NCI-H345 (cell line): ENCODE results near the gene LRRC1.

ENCODE experiments used
- DNase-seq: peaks from one replicate; lab custom pipeline; 2025; lab: John Stamatoyannopoulos, UW

Gene LRRC1

DNA sequence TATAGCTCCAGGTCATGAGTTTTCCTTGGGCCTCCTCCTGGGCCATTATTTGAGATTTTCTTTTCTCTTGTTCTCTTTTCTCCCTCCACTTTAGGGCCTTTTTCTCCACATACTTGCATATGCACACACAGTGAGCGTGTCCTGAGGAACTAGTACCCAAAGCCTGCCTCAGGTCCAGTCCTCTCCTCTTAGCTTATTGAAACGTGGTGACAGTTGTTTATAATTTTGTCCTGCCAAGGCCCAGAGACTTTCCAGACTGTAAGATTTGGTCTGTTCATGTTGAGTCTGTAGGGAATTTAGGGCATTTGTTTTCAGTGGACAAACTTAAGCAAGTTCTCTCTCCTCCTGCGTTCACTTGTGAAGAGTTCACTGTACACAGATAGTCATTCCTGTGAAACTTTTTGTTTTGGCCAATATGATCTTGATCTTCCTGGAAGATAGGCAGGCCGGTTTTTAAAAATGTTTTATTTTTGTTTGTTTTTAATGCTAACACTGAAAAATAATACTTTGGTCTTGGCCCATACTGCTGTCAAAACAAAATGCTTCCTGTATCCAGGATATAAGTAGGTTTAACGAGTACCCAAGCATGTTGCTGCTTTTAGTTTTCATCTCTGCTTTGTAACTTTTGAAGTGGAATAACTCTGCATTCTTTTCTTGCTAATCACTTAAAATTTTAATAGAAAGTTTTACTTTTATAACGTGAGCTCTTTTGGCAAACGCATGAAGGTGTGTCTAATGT is 20.7 kb downstream of the LRRC1 start:
- DNase-seq: no peak

DNA sequence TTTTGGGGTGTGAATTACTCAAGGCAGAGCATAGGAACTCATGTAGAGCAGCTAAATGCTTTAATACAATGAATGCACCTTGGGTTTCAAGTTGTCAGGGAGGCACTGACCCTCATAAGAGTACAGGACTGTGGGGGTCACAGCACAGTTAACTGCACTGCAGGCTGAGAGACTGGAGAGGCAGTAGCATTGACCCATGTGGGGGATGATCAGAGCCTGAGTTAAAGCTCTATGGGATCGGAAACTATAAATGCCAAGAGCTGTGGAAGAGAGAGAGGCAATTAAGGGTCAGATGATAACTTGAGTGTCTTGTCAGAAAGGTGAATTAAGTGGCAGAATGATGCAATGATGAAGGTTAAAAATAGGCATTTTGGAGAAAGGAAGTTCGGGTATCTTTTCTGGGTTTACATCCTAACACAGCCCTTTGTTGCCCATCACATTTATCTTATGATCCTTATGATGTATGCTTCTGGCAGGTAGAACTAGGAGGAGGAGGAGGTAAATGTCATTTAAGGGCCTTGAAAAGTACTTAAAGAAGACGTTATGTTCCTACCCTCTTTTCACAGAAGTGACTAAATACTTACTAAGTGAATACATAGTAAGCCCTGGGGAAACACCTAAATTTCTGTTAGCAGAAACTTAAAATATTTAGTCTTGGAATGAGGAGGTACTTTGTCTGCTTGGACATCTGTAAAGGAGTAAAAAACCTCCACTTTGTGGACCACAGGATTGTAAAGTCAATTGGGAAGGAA is 24.2 kb downstream of the LRRC1 start:
- DNase-seq: no peak

DNA sequence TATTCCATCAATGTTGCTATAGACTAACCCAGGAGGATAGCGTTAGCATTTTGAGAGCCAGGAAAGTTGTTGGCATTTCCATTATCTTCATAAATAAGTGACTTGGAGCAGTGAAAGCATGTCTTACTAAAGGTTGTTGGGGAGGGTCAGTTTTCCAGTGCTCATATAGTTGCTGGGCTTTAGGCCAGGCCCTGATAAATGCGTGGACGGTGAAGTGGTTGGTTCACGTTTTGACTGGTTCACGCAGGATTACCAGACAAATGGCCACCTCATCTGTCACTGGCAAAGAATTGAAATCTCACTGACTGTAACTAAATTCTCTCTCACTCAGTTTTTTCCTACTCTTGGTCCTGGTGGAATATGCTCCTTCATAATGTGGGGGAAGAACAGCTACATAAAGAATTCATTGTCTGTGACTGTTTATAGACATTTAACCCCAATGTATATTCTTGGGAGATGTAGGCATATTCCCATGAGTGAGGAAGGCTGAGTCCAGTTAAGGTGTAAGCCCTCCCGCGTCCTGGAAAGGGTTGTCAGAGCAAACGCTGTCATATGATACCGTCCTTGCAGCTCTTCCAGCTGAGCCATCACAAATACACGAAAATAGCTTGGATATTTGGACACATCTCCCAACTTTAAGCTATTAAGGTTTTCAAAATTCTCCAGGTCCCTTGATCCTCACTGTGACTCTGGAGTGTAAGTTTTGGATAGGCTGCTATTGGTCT is 27.8 kb downstream of the LRRC1 start:
- DNase-seq: no peak

DNA sequence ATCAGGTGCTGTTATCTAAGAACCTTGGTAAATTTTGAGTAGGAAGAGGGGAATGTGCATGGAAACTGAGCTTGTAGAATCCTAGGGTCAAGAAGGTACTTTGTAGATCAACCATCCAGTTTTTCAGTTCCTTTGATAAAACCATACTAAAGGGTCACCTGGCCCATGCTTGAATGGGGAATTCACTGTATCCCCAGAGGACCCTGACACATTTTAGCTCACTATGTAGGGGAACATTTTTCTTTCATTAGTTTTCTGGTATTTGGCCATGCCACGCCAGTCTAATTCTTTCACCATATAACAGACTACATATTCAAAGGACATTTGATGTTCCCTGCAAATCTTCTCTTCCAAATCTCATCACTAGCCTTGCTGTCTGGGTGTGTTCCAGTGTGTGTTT is 29.9 kb downstream of the LRRC1 start:
- DNase-seq: no peak

DNA sequence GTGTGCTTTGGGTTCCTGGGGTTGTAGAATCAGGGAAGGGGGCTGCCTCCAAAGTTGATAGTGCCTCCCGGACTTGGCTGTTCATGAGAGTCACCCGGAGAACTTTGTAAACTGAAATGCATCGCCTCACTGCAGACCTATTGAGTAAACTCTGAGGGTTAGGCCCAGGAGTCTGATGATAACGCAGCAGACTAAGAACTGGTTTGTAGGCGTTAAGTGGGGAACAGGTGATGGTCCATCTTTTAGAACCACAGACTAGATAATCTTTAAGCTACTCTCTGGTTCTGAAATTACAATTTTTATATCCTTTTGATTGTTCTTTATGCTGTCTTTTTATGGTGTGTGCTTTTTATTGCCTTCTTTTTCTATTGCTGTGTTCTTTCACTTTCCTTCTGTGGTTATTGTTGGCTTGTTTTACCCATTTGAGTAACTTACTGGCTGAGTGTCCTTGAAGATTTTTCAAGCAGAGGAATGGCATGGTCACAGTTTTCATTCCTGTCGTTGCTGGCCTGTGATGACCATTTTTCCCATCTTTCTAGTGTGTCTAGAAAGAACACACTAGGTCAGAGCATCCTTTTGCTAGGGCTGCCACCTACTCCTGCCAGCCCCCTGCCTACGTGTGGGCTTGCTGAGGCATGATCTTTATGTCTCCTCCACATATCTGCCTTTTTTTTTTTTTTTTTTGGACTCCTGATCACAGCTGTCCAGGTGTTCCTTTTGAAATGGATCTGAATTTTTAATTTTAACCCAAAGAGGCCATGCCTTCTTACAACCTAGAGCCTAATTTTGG is 30.9 kb downstream of the LRRC1 start:
- no peak for DNase-seq

DNA sequence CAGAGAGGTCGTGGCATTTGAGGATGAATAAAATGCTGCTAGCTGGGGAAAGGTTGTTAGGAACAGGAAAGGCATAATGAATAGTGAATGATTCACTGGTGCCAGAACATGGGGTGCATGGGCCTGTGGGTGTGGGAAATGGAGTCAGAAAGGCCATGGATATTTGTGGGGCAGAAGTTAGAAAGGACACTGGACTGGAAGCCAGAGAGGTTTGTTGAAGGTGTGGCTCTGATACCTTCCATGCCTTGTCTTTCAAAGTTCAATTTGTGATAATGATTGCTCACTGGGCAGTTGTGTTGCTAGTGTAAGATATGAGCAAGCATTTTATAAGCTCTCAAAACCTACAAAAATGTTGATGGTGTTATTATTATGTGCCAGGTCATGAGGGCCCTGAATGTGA is 32.7 kb downstream of the LRRC1 start:
- DNase-seq: no peak

DNA sequence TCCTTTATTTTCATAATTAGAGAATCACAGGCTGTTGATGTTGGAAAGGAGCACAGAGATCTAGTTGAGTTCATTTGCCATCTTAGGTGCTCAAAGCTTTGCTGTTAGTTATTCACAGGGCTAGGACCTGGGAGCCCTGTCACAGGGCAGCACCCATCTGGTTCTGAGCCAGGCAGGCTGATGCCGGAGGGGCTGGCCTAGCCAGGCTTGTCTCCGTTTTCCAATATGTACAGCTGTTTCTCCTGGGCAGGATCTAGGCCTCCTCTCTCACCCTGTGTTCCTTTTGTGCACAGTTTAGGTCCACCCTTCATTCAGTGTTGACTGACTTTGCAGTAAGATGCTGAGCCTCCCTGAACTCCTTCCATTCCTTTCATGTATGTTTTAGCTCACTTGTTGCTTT is 33.4 kb downstream of the LRRC1 start:
- no peak for DNase-seq

DNA sequence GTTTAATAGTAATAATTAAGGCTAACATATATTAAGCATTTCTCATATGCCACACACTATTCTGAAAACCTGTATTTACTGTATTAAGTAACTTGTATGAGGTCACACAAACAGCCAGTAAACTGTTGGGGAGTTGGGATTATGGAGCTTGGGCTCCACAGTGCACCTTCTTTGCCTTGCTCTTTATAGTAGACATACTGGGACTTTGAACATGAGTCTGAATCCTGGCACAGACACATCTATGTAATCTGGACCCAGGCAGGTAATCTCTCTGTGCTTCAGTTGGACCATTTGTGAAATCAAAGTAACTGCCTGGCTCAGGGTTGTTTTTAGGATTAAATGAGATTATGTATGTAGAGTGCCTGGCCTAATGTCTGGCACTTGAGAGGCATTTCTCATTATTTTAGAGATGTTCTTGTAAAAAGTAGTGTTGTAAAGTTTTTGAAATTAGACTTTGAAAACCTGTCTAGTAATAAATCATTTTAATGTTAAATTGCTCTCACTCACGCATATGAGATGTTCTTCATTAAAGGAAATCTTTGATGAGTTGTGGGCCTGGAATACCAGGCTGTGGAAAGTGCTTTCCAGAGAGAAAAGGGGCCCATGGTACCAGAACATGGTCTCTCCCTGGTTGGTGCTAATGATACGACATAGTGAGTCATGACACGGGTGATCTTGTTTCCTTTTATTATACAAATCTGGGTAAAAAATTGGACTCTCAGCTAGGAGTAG is 34.3 kb downstream of the LRRC1 start:
- no peak for DNase-seq

DNA sequence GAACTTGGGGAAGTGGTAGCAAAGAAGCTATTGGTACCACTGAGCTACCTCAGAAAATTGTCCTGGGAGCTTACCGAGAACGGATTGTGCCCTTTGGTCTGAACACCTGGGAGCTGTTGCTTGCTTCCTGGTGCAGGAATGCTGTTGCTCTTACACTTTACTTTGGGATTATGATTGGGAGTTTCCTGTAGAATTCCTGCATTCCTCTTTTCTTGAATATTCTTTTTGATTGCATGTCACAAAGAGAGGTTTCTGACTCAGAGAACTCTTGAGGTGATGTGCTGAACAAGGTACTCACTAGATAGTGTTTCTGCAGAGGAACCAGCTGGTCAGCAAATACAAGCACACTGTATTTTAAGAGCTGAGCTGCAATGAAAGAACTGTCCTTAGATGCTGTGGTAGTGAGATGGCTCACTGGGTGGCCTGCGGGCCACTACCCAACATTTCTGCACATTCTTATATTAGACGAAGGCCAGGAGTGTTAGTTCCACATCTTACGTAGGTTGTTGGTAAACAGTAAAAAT is 35.0 kb downstream of the LRRC1 start:
- no peak for DNase-seq

DNA sequence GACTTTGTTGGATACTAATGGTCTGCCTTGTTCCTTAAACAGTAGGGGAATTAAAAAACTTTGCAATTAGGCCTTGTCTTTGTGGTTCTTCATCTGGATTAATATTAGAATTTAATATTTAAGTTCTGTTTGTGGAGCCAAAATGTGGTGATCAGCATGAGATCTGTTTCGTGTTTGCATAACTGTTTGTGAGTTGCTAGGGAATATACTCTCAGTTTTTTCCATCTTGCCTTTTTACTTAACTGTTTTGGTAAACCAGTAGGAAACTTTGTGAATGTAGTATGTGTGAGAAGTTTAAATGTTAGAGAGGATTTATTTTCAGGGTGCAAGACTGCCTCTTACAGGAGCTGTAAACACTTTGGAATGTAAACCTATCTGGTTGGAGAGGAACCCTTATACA is 35.6 kb downstream of the LRRC1 start:
- DNase-seq: no peak

DNA sequence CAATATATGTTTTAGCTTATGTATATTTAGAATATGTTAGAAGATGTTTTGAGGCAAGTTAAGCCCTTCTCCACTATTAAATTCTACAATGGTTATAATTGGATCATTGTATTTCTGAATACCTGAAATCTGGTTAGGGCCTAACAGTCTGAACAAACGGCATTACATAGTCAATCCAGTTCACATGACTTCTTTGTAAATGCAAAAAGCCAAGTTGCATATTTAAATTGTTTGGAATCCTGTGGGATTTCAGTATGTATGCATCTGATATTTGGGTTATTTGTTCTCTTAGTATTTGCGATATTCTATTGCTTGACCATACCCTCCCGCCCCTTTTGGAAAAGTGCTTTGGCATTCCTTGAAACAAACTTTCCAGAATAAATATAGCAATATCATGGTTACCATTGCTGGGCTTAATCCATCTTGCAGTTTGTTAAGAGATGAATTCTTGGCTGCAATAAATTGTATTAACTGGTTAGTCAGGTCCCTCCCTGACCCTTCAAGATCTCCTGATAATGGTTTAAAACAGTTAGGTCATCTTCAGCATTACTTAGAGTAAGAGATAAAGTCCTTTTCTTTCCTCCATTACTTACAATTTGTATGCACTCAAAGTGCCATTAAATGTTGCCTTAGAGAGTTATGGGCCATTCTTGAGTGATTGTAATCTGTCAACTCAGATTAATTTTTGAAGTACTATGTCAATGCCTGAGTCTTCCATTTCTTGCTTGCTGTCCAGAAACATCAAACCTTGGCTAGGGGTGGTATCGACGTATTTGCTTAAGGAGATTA is 36.5 kb downstream of the LRRC1 start:
- DNase-seq: no peak

DNA sequence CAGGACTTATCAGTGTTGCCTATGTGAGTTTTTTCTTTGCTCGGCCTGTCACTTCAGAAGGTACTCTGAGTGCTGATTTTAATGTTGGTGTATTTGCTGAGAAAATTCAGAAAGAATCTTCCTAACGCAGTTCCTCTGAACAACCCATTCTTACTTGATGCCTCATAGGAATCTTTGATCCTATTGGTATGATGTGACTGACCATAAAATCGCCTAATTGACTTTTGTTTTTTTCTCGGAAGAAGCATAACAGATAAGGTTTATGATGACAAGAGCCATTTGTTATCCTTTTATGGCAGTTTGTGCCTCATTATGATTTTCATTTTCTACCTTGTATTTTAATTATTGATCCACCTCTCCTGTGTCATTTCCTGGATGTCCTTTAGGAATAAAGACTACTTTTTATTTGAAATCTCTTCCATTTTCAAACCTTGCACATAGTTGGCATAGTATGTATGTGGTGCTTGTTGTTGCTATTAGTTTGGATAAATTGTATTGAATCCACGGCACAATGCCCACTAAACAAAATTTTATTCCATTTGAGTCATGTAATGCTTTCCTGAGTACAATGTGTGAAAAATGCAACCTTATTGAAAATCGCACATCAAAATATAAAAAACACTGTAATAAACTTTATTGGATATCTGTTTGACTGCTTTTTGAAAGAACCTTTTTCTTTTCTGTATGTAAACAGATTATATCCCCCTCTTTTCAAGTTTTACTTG is 37.3 kb downstream of the LRRC1 start:
- DNase-seq: no peak

DNA sequence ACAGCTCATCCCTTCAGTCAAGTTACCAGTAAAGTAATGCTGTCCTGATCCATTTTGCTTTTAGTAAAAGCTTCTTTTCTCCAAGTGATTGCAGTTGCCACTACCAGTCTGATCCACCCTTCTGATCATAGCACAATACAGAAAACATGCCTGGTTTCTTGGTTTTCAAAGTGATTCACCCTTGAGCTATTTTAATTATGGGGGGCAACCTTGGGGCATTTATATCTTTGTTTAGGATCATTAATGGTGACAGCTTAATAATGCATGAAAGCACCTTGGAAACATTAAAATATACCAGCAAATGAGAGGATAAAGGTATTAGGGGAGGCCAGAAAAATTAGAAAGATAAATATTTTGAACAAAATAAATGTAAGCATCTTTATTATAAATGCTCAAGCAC is 38.4 kb downstream of the LRRC1 start:
- DNase-seq: no peak

DNA sequence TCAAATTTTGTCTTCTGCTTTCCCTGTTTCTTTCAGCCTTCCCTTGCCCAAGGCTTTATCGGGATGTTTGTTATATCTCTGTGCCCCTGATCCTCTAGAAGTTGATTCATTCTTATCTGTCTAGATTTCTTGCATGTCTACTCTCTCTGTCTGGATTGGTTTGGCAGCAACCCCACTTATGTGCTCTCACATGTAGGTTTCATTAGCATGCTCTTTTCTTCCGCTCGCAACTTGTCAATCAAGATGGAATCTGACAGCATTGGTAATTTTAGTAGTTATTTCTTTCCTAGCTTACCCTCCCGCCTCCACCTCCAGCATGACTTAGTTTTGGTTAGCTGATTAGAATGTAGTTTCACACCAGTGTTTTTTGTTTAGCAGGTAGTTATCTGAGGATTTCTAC is 39.3 kb downstream of the LRRC1 start:
- no peak for DNase-seq

DNA sequence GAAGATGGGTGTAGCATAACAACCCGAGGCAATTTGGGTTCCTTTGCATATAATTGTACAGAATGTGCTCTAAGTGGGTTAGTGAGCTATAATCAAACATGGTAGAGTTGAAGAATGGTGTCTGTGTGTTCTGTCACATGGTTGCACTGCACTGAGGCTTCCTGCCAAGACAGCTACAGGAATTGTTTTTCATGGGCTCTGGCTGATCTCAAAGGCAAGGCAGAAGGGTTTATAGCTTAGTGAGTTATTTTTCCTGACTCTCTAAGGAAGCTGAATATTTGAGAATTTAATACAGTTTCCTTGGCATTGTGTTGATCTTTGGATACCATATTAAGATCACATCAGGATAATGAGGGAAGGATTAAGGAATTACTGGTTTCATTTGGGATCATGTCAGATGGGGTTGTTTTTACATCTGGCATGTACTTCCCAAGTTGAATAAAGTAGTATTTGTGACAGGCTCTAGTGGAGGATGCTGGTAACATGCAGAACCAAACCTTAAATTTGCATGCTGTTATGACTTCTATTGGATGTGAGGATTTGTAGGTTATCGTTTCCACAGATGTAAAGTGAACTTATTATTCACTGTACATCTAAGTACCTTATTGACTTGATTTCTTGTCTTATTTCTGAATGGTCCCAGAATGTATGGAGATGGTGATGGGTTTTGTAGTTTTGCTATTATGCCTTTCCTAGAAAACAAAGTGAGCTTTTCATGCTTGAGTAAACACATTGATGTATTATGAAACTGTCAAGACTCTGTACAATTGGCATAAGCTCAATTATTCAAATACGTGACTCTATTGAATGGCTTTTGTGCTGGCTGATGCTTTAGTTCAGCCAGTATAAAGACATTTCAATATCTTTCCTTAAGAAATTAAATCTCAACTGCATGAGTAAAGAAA is 43.3 kb downstream of the LRRC1 start:
- DNase-seq: peak; percentile 51

DNA sequence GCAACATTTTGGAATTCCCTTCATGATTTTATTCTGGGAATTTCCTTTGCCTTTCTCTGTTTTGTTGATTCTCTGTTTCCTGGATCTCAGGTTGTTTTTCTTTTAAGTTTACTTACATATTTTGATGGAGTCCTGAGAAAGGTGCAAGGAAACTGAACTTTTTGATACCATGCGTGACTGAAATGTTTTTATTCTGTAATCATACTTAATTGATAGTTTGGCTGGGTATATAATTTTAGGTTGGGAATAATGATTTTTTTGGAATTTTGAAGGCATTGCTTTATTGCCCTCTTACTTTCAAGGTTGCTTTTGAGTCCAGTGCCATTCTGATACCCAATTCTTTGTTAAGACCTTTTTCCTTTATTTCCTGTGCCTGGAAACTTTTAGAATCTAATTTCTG is 45.2 kb downstream of the LRRC1 start:
- DNase-seq: no peak

DNA sequence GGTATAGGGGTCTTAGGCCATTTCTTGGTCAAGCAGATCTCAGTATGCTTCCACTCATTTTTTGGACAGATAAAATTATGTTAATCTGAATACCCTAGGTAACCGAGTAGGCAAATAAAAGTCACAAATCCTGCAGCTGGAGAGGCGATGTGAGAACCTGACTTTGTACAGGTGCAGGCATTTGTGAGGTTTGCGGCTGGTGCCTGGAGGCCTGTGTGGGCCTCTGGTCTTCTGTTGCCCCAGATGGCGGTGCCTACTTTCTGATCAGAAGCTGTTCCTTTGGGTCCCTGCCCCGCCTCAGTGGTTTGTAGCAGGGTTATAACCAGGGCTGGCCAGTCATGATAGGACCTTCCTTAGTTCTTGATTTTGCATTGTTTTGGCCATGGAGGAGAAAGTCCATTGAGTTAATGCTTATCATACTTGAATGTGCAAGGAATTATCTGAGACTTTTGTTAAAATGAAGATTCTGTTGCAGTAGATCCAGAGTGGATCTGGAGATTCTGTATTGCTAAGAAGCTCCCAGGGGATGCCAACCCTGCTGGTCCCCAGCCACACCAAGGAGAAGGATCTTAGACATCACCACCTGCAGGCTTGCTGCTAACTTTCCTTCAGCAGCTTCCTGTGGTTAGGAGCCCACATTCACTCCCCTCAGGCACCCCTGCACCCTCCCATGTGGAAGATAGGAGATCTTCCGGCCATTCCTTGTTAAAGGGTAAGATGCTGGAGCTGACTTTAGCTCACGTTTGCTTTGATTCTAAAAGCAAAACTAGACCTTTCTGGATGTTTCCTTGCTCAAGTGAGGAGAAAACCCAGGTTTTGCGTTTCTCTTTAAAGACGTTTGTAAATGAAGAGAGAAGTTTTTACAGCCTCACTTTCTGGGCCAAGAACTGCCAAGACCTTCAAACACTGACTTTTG is 50.7 kb downstream of the LRRC1 start:
- DNase-seq: no peak

DNA sequence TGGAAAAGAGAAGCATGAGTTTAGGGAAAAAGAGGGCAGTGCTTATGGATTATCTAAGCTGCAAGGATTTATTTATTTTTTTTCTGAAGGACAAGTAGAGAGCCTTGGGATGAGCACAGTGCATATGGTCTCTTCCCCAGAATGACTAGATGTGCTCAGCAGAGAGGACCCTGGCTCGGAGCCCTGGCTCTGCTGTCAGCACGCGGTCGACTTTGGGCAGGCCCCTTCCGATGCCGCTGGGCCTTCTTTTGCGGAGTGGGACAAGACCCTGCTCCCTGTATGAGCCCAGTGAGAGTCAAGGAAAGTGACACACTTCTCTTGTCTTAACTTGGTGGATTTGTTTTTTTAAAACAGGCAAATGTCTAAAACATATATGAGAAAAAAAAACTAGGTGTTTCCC is 51.4 kb downstream of the LRRC1 start:
- no peak for DNase-seq
